ENCODE measurements around the gene CIDEC. TPM values are rescaled to one million over a fixed set of nuclear protein-coding genes. Genes with fewer than 3 reads are reported as not detected.

CIDEC gene
- polyA plus RNA-seq, 1 experiment = 0.09 TPM

- Histone ChIP-seq H3K27me3 (ENCODE audit: control insufficient read depth, insufficient read depth, low read length) (no peaks in the 10 kb centered on the region), H3K4me3 (ENCODE audit: low read depth, low read length) (no peak overlapping the region), H3K36me3 (ENCODE audit: control insufficient read depth, insufficient read depth, low read length) (peaks cover 3% of the 10 kb centered on the region)
- ChIA-PET POLR2A (no interaction called here), CTCF (interaction anchor here (0.9 kb wide), 1 partner anchor 374 kb away, joined by 3 read pairs; no protein-coding TSS in a partner anchor)
- DNase-seq (ENCODE audit: low read depth) = no peak
- peak; percentile 31 for TF ChIP-seq CTCF (IDR thresholded peaks at IDR 0.05; ENCODE audit: insufficient read depth, low read depth, low read length)
These were observed 59.1 kb downstream of the CIDEC start for GRCh38 chr3:9820946-9821345.

- peaks cover 3% of the 10 kb centered on the region for H3K36me3 ChIP-seq (ENCODE audit: control insufficient read depth, insufficient read depth, low read length)
- ChIA-PET CTCF (no interaction called here), POLR2A (no interaction called here)
These were observed 59.5 kb downstream of the CIDEC start for GRCh38 chr3:9820543-9820942.

GRCh38 chr3:9818666-9819335 lies 61.3 kb downstream of the CIDEC start:
- Histone ChIP-seq H3K36me3 (ENCODE audit: control insufficient read depth, insufficient read depth, low read length) (peaks cover 3% of the 10 kb centered on the region), H3K27me3 (ENCODE audit: control insufficient read depth, insufficient read depth, low read length) (no peaks in the 10 kb centered on the region), H3K4me3 (ENCODE audit: low read depth, low read length) (no peak overlapping the region)
- CTCF ChIA-PET = interaction anchor here (1.5 kb wide), 1 partner anchor 114 kb away, joined by 4 read pairs; the partner anchor contains the start of gene CRELD1
- TF ChIP-seq CTCF (IDR thresholded peaks at IDR 0.05; ENCODE audit: insufficient read depth, low read depth, low read length) = no peak
- POLR2A ChIA-PET = no interaction called here
- DNase-seq (ENCODE audit: low read depth) = no peak

More at GRCh38 chr3:9820543-9820942, 59.5 kb downstream of the CIDEC start:
- Histone ChIP-seq H3K27me3 (ENCODE audit: control insufficient read depth, insufficient read depth, low read length) (no peaks in the 10 kb centered on the region), H3K4me3 (ENCODE audit: low read depth, low read length) (no peak overlapping the region)
- TF ChIP-seq CTCF (IDR thresholded peaks at IDR 0.05; ENCODE audit: insufficient read depth, low read depth, low read length) = no peak
- no peak for DNase-seq (ENCODE audit: low read depth)

GRCh38 chr3:9817436-9817835 lies 62.6 kb downstream of the CIDEC start:
- no peak for TF ChIP-seq CTCF (IDR thresholded peaks at IDR 0.05; ENCODE audit: insufficient read depth, low read depth, low read length)
- no peaks in the 10 kb centered on the region for H3K27me3 ChIP-seq (ENCODE audit: control insufficient read depth, insufficient read depth, low read length)
- POLR2A ChIA-PET = no interaction called here
- CTCF ChIA-PET = no interaction called here
- no peak overlapping the region for H3K4me3 ChIP-seq (ENCODE audit: low read depth, low read length)
- H3K36me3 ChIP-seq (ENCODE audit: control insufficient read depth, insufficient read depth, low read length) = peaks cover 7% of the 10 kb centered on the region
- no peak for DNase-seq (ENCODE audit: low read depth)

Small RNAs within 50 kb of the gene (small RNA-seq; reads per million reads assigned to genes)
- gene RNU6-882P (ENCODE audit: insufficient read length, low read depth, low replicate concordance) = not detected

Other genes starting within 250 kb of the CIDEC start
- 29.4 and 35.4 TPM in 2 replicates for gene MTMR14, start 230.7 kb downstream of the CIDEC start, polyA plus RNA-seq (2011; rRNA removed)
- gene CPNE9, start 176.4 kb downstream of the CIDEC start, polyA plus RNA-seq (2011; rRNA removed) = not detected in 2 replicates
- gene BRPF1, start 148.5 kb downstream of the CIDEC start, polyA plus RNA-seq (2011; rRNA removed) = 5.7 and 10.0 TPM in 2 replicates
- 27.3 and 40.9 TPM in 2 replicates for gene OGG1, start 130.3 kb downstream of the CIDEC start, polyA plus RNA-seq (2011; rRNA removed)
- gene CAMK1, start 110.3 kb downstream of the CIDEC start, polyA plus RNA-seq (2011; rRNA removed) = 21.6 and 32.6 TPM in 2 replicates
- gene TADA3, start 87.8 kb downstream of the CIDEC start, polyA plus RNA-seq (2011; rRNA removed) = 84.6 and 113 TPM in 2 replicates
- gene ARPC4, start 87.2 kb downstream of the CIDEC start, polyA plus RNA-seq (2011; rRNA removed) = 238 and 257 TPM in 2 replicates
- 17.6 and 25.4 TPM in 2 replicates for gene TTLL3, start 70.0 kb downstream of the CIDEC start, polyA plus RNA-seq (2011; rRNA removed)
- 28.5 and 44.9 TPM in 2 replicates for gene RPUSD3, start 36.2 kb downstream of the CIDEC start, polyA plus RNA-seq (2011; rRNA removed)
- 46.5 and 47.2 TPM in 2 replicates for gene JAGN1, start 10.4 kb upstream of the CIDEC start, polyA plus RNA-seq (2011; rRNA removed)
- gene IL17RE, start 22.6 kb upstream of the CIDEC start, polyA plus RNA-seq (2011; rRNA removed) = 2.2 and 4.0 TPM in 2 replicates
- gene IL17RC, start 36.8 kb upstream of the CIDEC start, polyA plus RNA-seq (2011; rRNA removed) = 14.7 and 28.1 TPM in 2 replicates
- gene CRELD1, start 53.6 kb upstream of the CIDEC start, polyA plus RNA-seq (2011; rRNA removed) = 22.5 and 30.3 TPM in 2 replicates
- 1.9 and 4.0 TPM in 2 replicates for gene PRRT3, start 72.2 kb upstream of the CIDEC start, polyA plus RNA-seq (2011; rRNA removed)
- gene EMC3, start 106.6 kb upstream of the CIDEC start, polyA plus RNA-seq (2011; rRNA removed) = 152 and 200 TPM in 2 replicates
- 5.6 and 5.9 TPM in 2 replicates for gene FANCD2, start 146.2 kb upstream of the CIDEC start, polyA plus RNA-seq (2011; rRNA removed)
- gene FANCD2OS, start 228.0 kb upstream of the CIDEC start, polyA plus RNA-seq (2011; rRNA removed) = not detected in 2 replicates
- gene BRK1, start 235.4 kb upstream of the CIDEC start, polyA plus RNA-seq (2011; rRNA removed) = 112 and 184 TPM in 2 replicates

All from BJ (cell line).